ENCODE measurements around the gene RAB7A. TPM values are rescaled to one million over a fixed set of nuclear protein-coding genes. Genes with fewer than 3 reads are reported as not detected.

The RAB7A gene
- total RNA-seq, 4 donors from 2014 or later: 70.7 to 109 (median 92.3) TPM

DNA sequence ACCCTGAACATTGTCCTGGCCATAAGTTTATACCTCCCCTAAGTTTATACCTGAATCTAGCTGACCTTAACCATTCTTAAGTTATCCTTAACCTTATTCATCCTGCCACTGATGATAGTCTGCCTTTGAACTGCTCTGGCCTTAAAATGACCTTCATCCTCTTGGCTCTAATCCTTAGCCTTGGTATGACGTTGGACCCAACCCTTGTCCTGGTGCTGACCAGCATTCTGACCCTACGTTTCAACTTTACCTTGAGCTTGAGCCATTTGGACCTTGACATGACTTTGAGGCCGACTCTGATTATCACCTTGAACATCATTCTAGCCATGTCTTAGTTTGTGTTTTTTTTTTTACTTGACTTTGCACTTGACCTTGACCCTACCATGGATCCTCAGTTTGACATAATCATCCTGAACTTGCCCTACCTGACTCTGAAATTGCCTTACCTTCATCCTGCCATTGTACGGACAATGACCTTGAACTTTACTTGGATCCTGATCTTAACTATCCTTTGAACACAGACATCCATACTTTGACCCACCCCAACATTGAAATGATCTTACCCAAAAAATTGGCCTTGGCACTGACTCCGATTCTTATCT lies 92.3 kb downstream of the RAB7A start:
- peaks cover 0 to 13% (median 0%) of the 10 kb centered on the region in 3 donors for H3K4me1 ChIP-seq
- peaks cover 0 to 72% (median 13%) of the 10 kb centered on the region in 3 donors for H3K36me3 ChIP-seq
- H3K4me3 ChIP-seq: no peak overlapping the region
- intact Hi-C loops (cut with DNase I): no loop called here
- DNase-seq: no peak
- TF ChIP-seq CTCF (IDR thresholded peaks at IDR 0.05) (no peak), POLR2A (IDR thresholded peaks at IDR 0.05) (no peak)
- WGBS, 2 donors: 98 to 99% methylated on average over 5 of the region's 5 CpGs
- H3K9me3 ChIP-seq: no peaks in the 10 kb centered on the region
- H3K27ac ChIP-seq: no peak overlapping the region
- no peaks in the 10 kb centered on the region for H3K27me3 ChIP-seq

GRCh38 chr3:128820252-128820839 lies 94.4 kb downstream of the RAB7A start:
- Histone ChIP-seq H3K36me3 (peaks cover 0 to 51% (median 8%) of the 10 kb centered on the region in 3 donors), H3K4me3 (no peak overlapping the region), H3K27me3 (no peaks in the 10 kb centered on the region), H3K4me1 (peaks cover 0 to 14% (median 0%) of the 10 kb centered on the region in 3 donors), H3K9me3 (no peaks in the 10 kb centered on the region), H3K27ac (no peak overlapping the region)
- DNase-seq: no peak
- no peak for TF ChIP-seq POLR2A (IDR thresholded peaks at IDR 0.05)
- intact Hi-C loops (cut with DNase I): no loop called here
- WGBS, 2 donors: 82 to 89% methylated on average over 2 to 7 of the region's 7 CpGs

GRCh38 chr3:128823008-128823407 lies 97.0 kb downstream of the RAB7A start:
- no peak overlapping the region for H3K4me3 ChIP-seq

DNA sequence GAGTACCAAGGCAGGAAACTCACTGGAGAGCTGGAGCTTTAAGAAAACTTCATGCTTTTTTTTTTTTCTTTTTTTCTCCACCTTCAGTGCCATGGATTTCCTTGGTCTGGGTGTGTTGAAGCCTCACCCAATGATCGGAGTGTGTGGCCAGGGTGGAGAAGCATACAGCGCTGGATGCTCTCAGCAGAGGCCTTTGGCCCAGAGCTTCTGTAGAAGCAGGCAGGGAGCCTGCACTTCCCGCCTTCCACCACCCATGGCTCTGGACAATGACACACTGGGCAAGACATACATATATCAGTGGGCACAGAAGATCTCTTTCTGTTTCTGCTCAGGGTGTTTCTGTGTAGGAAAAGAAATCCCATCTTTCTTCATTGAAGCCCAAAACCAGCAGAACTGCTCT lies 97.6 kb downstream of the RAB7A start:
- 83% methylated on average over 2 of the region's 3 CpGs; no CpG with 5 or more reads in 1 of the 2 donors for WGBS, 2 donors
- peaks cover 0 to 21% (median 0%) of the 10 kb centered on the region in 3 donors for H3K4me1 ChIP-seq
- peaks cover 0 to 18% (median 0%) of the 10 kb centered on the region in 3 donors for H3K36me3 ChIP-seq
- no peak for DNase-seq
- H3K27me3 ChIP-seq: no peaks in the 10 kb centered on the region
- peak overlapping the region in 2 of 4 donors; percentile 1 to 23 for H3K27ac ChIP-seq
- TF ChIP-seq POLR2A (IDR thresholded peaks at IDR 0.05) (no peak), CTCF (IDR thresholded peaks at IDR 0.05) (peak in 1 of 6 experiments; percentile 6)
- H3K4me3 ChIP-seq: no peak overlapping the region
- intact Hi-C loops (cut with DNase I): no loop called here
- no peaks in the 10 kb centered on the region for H3K9me3 ChIP-seq

More at GRCh38 chr3:128823008-128823407, 97.0 kb downstream of the RAB7A start:
- 85 to 92% methylated on average over 2 to 5 of the region's 6 CpGs for WGBS, 2 donors
- H3K9me3 ChIP-seq: no peaks in the 10 kb centered on the region
- intact Hi-C loops (cut with DNase I): no loop called here
- no peak for TF ChIP-seq CTCF (IDR thresholded peaks at IDR 0.05)
- TF ChIP-seq POLR2A (IDR thresholded peaks at IDR 0.05): no peak
- peaks cover 0 to 18% (median 0%) of the 10 kb centered on the region in 3 donors for H3K4me1 ChIP-seq
- no peaks in the 10 kb centered on the region for H3K27me3 ChIP-seq
- H3K27ac ChIP-seq: no peak overlapping the region
- peaks cover 0 to 24% (median 0%) of the 10 kb centered on the region in 3 donors for H3K36me3 ChIP-seq
- no peak for DNase-seq

- WGBS, 2 donors: 88% methylated on average over 4 of the region's 10 CpGs; no CpG with 5 or more reads in 1 of the 2 donors
- peak overlapping the region in 1 of 4 donors; percentile 13 for H3K4me3 ChIP-seq
- intact Hi-C loops (cut with DNase I): no loop called here
- peaks cover 0 to 26% (median 0%) of the 10 kb centered on the region in 3 donors for H3K4me1 ChIP-seq
- DNase-seq: no peak
- no peaks in the 10 kb centered on the region for H3K9me3 ChIP-seq
- peak overlapping the region in 2 of 4 donors; percentile 1 to 33 for H3K27ac ChIP-seq
- TF ChIP-seq POLR2A (IDR thresholded peaks at IDR 0.05) (no peak), CTCF (IDR thresholded peaks at IDR 0.05) (no peak)
- no peaks in the 10 kb centered on the region for H3K27me3 ChIP-seq
- H3K36me3 ChIP-seq: peaks cover 0 to 11% (median 0%) of the 10 kb centered on the region in 3 donors
Measured at GRCh38 chr3:128824132-128824850, 98.3 kb downstream of the RAB7A start.
